ENCODE results near the gene UNC13D. TPM values are rescaled to one million over a fixed set of nuclear protein-coding genes. Genes with fewer than 3 reads are reported as not detected.

Gene UNC13D
- total and polyA plus RNA-seq, 11 donors = 2.1 to 28.5 (median 5.8) TPM

- TF ChIP-seq, protein P1, sequence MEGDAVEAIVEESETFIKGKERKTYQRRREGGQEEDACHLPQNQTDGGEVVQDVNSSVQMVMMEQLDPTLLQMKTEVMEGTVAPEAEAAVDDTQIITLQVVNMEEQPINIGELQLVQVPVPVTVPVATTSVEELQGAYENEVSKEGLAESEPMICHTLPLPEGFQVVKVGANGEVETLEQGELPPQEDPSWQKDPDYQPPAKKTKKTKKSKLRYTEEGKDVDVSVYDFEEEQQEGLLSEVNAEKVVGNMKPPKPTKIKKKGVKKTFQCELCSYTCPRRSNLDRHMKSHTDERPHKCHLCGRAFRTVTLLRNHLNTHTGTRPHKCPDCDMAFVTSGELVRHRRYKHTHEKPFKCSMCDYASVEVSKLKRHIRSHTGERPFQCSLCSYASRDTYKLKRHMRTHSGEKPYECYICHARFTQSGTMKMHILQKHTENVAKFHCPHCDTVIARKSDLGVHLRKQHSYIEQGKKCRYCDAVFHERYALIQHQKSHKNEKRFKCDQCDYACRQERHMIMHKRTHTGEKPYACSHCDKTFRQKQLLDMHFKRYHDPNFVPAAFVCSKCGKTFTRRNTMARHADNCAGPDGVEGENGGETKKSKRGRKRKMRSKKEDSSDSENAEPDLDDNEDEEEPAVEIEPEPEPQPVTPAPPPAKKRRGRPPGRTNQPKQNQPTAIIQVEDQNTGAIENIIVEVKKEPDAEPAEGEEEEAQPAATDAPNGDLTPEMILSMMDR (IDR thresholded peaks at IDR 0.05) = no peak
- TF ChIP-seq POLR2A (IDR thresholded peaks at IDR 0.05) = no peak
- Histone ChIP-seq H3K4me1 (peaks cover 0 to 17% (median 0%) of the 10 kb centered on the region in 12 donors), H3K4me3 (no peak overlapping the region), H3K27me3 (no peaks in the 10 kb centered on the region), H3K36me3 (peaks cover 0 to 82% (median 63%) of the 10 kb centered on the region in 9 donors), H3K27ac (no peak overlapping the region), H3K9me3 (no peaks in the 10 kb centered on the region)
- intact Hi-C loops (cut with DNase I) = loop anchor here in 1 of 10 donors (2.0 kb wide), 1 partner anchor 19 kb away; no protein-coding TSS in a partner anchor
- DNase-seq (no peak), ATAC-seq (no peak)
- 93 to 96% (median 95%) methylated on average over 8 of the region's 8 CpGs for WGBS, 4 donors
Observed at GRCh38 chr17:75795820-75796607, 48.2 kb downstream of the UNC13D start.

DNA sequence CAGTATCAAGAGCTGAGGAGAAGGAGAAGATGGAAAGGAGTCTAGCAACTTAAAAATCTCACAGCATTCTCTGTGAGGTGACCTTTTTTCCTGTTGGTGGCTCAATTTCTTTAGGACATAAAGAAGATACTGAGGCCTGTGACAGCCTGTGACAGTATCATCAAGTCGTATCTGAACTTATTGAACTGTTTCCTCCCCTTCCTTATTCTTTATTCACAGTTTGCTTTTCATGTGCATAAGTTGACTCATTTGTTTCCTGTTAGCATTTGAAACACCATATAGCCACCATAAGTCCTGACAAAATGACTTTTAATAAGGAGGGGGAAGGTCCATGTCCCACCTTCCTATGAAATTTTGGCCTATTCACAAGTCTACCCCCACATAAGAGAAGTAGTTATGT, 50.7 kb downstream of the UNC13D start:
- Histone ChIP-seq H3K4me1 (peaks cover 0 to 17% (median 0%) of the 10 kb centered on the region in 12 donors), H3K4me3 (no peak overlapping the region), H3K27me3 (no peaks in the 10 kb centered on the region), H3K36me3 (peaks cover 0 to 64% (median 45%) of the 10 kb centered on the region in 9 donors), H3K27ac (no peak overlapping the region), H3K9me3 (no peaks in the 10 kb centered on the region)
- no peak for ATAC-seq
- TF ChIP-seq, protein P1 (IDR thresholded peaks at IDR 0.05) = no peak
- TF ChIP-seq POLR2A (IDR thresholded peaks at IDR 0.05) = no peak
- intact Hi-C loops (cut with DNase I) = loop anchor here in 1 of 10 donors (5.0 kb wide), 1 partner anchor 44 kb away; no protein-coding TSS in a partner anchor
- DNase-seq = no peak
- WGBS, 4 donors = 76 to 89% (median 83%) methylated on average over 1 of the region's 1 CpG

DNA sequence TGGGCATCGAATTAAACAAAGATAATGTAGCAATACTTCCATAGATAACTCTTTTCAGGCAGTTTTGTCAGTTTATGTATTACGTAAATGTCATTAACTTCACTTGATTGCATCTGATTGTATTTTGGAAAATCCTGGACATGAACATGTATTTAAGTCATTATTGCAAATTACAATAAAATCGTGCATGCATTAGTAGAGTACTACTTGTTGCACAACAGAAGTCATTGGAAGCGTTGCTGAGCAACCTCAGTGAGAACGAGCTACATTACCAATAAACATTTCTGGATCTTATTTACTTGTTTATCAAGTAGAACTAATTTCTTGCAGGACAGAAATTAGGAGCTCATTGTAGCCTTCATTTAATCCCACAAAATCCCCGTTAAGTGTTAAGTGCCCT, 53.0 kb downstream of the UNC13D start:
- 89 to 92% (median 90%) methylated on average over 6 of the region's 6 CpGs for WGBS, 4 donors
- no peak for DNase-seq
- Histone ChIP-seq H3K4me3 (no peak overlapping the region), H3K4me1 (peaks cover 0 to 26% (median 9%) of the 10 kb centered on the region in 12 donors), H3K27me3 (no peaks in the 10 kb centered on the region), H3K9me3 (no peaks in the 10 kb centered on the region), H3K27ac (no peak overlapping the region), H3K36me3 (peaks cover 0 to 46% (median 29%) of the 10 kb centered on the region in 9 donors)
- intact Hi-C loops (cut with DNase I) = loop anchor here in 1 of 10 donors (5.0 kb wide), 1 partner anchor 46 kb away; no protein-coding TSS in a partner anchor
- no peak for ATAC-seq
- TF ChIP-seq, protein P1 (IDR thresholded peaks at IDR 0.05) = no peak
- no peak for TF ChIP-seq POLR2A (IDR thresholded peaks at IDR 0.05)

Data from heart left ventricle (tissue), 16 donors.